ENCODE results near the gene VPS13D. TPM values are rescaled to one million over a fixed set of nuclear protein-coding genes. Genes with fewer than 3 reads are reported as not detected.
A peak's percentile ranks its signal among the peaks of the same experiment; 100 is the strongest.

The VPS13D gene
- total RNA-seq, 2 donors from 2014 or later: 54.0 to 63.3 TPM

DNA sequence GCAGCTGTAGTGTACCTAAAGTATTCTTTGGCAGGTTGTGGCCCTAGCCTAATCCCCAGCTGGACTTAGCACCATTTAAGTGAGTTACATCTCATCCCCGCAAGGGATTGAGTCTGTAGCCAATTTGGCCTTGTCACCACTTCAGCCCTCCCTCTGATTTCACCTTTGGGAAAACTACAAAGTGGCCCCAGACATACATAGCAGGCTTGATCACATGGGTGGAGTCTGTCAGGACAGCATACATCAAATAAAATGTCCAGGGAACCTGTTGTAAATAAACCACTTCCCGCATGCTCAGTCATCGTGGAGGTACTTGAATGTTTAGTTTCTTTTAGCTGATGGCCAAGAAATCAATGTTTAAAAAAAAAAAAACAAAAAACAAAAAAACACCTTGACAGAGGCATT lies 245.7 kb downstream of the VPS13D start:
- H3K27ac ChIP-seq: peak overlapping the region; percentile 59 to 79 (median 76)
- H3K4me1 ChIP-seq: peaks cover 80% of the 10 kb centered on the region
- DNase-seq (peak; percentile 44 to 69 (median 63)), ATAC-seq (peak; percentile 71)
- H3K36me3 ChIP-seq (replicated peaks in 1 of 2; ENCODE audit: insufficient read depth in 1 of 2, low read depth in 2 of 2): no peaks in the 10 kb centered on the region
- TF ChIP-seq, protein P1, sequence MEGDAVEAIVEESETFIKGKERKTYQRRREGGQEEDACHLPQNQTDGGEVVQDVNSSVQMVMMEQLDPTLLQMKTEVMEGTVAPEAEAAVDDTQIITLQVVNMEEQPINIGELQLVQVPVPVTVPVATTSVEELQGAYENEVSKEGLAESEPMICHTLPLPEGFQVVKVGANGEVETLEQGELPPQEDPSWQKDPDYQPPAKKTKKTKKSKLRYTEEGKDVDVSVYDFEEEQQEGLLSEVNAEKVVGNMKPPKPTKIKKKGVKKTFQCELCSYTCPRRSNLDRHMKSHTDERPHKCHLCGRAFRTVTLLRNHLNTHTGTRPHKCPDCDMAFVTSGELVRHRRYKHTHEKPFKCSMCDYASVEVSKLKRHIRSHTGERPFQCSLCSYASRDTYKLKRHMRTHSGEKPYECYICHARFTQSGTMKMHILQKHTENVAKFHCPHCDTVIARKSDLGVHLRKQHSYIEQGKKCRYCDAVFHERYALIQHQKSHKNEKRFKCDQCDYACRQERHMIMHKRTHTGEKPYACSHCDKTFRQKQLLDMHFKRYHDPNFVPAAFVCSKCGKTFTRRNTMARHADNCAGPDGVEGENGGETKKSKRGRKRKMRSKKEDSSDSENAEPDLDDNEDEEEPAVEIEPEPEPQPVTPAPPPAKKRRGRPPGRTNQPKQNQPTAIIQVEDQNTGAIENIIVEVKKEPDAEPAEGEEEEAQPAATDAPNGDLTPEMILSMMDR (IDR thresholded peaks at IDR 0.05): peak in 1 of 7 experiments; percentile 20
- no peak for TF ChIP-seq POLR2A (IDR thresholded peaks at IDR 0.05)
- no peak overlapping the region for H3K4me3 ChIP-seq
- intact Hi-C loops (cut with DNase I): no loop called here
- no peaks in the 10 kb centered on the region for H3K9me3 ChIP-seq
- H3K27me3 ChIP-seq: no peaks in the 10 kb centered on the region
- 16 to 21% methylated on average over 3 of the region's 3 CpGs for WGBS, 2 donors

DNA sequence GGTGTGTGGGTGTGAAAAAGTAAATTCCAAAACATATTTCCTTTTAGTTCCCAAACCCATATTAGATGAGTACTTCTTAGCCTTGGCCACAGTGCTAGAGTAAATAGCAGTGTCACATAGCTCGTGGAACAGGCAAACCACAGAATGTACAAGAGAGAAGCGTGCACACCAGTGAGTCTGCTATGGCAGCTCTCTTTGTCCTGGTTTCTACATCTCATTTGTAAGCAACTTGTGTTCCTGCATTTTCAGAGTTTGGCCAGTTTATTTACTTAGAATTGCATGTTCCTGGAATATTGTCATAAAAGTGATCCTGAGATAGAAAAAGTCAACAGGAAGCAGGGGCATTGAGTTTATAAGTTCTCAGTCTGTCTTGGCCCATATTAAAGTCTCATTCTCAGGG lies 246.1 kb downstream of the VPS13D start:
- peak overlapping the region; percentile 34 to 79 (median 68) for H3K27ac ChIP-seq
- H3K4me1 ChIP-seq: peaks cover 83% of the 10 kb centered on the region
- peak in 3 of 4 donors; percentile 41 to 50 (median 41) for DNase-seq
- no peaks in the 10 kb centered on the region for H3K9me3 ChIP-seq
- H3K36me3 ChIP-seq (replicated peaks in 1 of 2; ENCODE audit: insufficient read depth in 1 of 2, low read depth in 2 of 2): no peaks in the 10 kb centered on the region
- ATAC-seq: peak; percentile 52
- 29% methylated on average over 2 of the region's 2 CpGs for WGBS, 2 donors
- TF ChIP-seq POLR2A (IDR thresholded peaks at IDR 0.05): no peak
- TF ChIP-seq, protein P1 (IDR thresholded peaks at IDR 0.05): no peak
- H3K27me3 ChIP-seq: no peaks in the 10 kb centered on the region
- intact Hi-C loops (cut with DNase I): no loop called here
- no peak overlapping the region for H3K4me3 ChIP-seq

DNA sequence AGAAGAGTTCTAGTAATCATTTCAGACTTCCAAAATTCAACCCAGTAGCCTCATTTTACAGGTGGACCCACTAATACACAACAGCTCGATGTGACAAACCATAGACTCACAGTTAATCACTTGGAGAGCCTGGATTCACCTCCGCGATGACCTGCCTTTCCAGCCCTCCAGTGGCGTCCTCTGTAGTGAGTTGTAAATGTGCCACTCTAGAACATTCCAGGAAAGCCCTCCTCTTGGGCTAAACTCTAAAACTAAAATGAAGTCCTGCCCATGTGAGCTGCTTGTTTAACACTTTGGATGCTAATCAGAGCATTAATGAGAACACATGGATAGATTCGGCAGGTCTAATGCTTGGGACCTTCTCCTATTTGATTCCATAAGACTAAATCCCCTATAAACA lies 247.5 kb downstream of the VPS13D start:
- no peak for TF ChIP-seq POLR2A (IDR thresholded peaks at IDR 0.05)
- TF ChIP-seq, protein P1 (IDR thresholded peaks at IDR 0.05): no peak
- Histone ChIP-seq H3K27me3 (no peaks in the 10 kb centered on the region), H3K27ac (peak overlapping the region in 3 of 4 donors; percentile 59 to 79 (median 78)), H3K36me3 (replicated peaks in 1 of 2; ENCODE audit: insufficient read depth in 1 of 2, low read depth in 2 of 2) (no peaks in the 10 kb centered on the region), H3K4me3 (no peak overlapping the region), H3K4me1 (peaks cover 91% of the 10 kb centered on the region), H3K9me3 (no peaks in the 10 kb centered on the region)
- intact Hi-C loops (cut with DNase I): no loop called here
- DNase-seq: no peak
- 88 to 96% methylated on average over 5 of the region's 5 CpGs for WGBS, 2 donors
- no peak for ATAC-seq

- peaks cover 85% of the 10 kb centered on the region for H3K4me1 ChIP-seq
Measured at GRCh38 chr1:12477936-12478611, 248.2 kb downstream of the VPS13D start.

More at GRCh38 chr1:12477936-12478611, 248.2 kb downstream of the VPS13D start:
- ATAC-seq (peak; percentile 68), DNase-seq (peak; percentile 72 to 84 (median 82))
- no peak for TF ChIP-seq POLR2A (IDR thresholded peaks at IDR 0.05)
- TF ChIP-seq, protein P1 (IDR thresholded peaks at IDR 0.05): no peak
- Histone ChIP-seq H3K36me3 (replicated peaks in 1 of 2; ENCODE audit: insufficient read depth in 1 of 2, low read depth in 2 of 2) (no peaks in the 10 kb centered on the region), H3K27ac (peak overlapping the region; percentile 58 to 79 (median 68)), H3K4me3 (no peak overlapping the region), H3K9me3 (no peaks in the 10 kb centered on the region), H3K27me3 (no peaks in the 10 kb centered on the region)
- intact Hi-C loops (cut with DNase I): no loop called here
- 4 to 15% methylated on average over 19 of the region's 19 CpGs for WGBS, 2 donors

Measured in body of pancreas (tissue), 4 donors.